ENCODE measurements around the gene PBX1. TPM values are rescaled to one million over a fixed set of nuclear protein-coding genes. Genes with fewer than 3 reads are reported as not detected.

The PBX1 gene
- total RNA-seq, 1 donor from 2014 or later = 37.4 TPM

GRCh38 chr1:164786980-164787833 lies 228.2 kb downstream of the PBX1 start:
- TF ChIP-seq CTCF (IDR thresholded peaks at IDR 0.05) = peak; percentile 82 to 96 (median 93)
- H3K27ac ChIP-seq = no peak overlapping the region
- H3K27me3 ChIP-seq = no peaks in the 10 kb centered on the region
- H3K4me3 ChIP-seq = no peak overlapping the region
- no peaks in the 10 kb centered on the region for H3K9me3 ChIP-seq
- H3K4me1 ChIP-seq = peaks cover 0 to 38% of the 10 kb centered on the region in 2 donors
- peak in 1 of 2 donors; percentile 88 for DNase-seq (ENCODE audit: low spot score in 2 of 2)
- no peaks in the 10 kb centered on the region for H3K36me3 ChIP-seq
- intact Hi-C loops (cut with DNase I) = loop anchor here (2.0 to 5.0 kb wide), 6 partner anchors 35 to 345 kb away; partner anchors contain the start of gene PBX1

- no peak for DNase-seq (ENCODE audit: low spot score in 2 of 2)
These were observed 228.8 kb downstream of the PBX1 start for GRCh38 chr1:164787834-164788231.

GRCh38 chr1:164790081-164790480 lies 231.1 kb downstream of the PBX1 start:
- DNase-seq (ENCODE audit: low spot score in 2 of 2) = no peak
- intact Hi-C loops (cut with DNase I) = no loop called here
- H3K27ac ChIP-seq = peak overlapping the region; percentile 3 to 19
- H3K9me3 ChIP-seq = no peaks in the 10 kb centered on the region
- H3K36me3 ChIP-seq = no peaks in the 10 kb centered on the region
- TF ChIP-seq CTCF (IDR thresholded peaks at IDR 0.05) = no peak
- H3K4me1 ChIP-seq = peaks cover 0 to 43% of the 10 kb centered on the region in 2 donors
- no peak overlapping the region for H3K4me3 ChIP-seq
- H3K27me3 ChIP-seq = no peaks in the 10 kb centered on the region

More at GRCh38 chr1:164787834-164788231, 228.8 kb downstream of the PBX1 start:
- Histone ChIP-seq H3K4me3 (no peak overlapping the region), H3K9me3 (no peaks in the 10 kb centered on the region), H3K27me3 (no peaks in the 10 kb centered on the region), H3K36me3 (no peaks in the 10 kb centered on the region), H3K4me1 (peaks cover 0 to 44% of the 10 kb centered on the region in 2 donors), H3K27ac (no peak overlapping the region)
- no peak for TF ChIP-seq CTCF (IDR thresholded peaks at IDR 0.05)
- intact Hi-C loops (cut with DNase I) = loop anchor here (2.0 to 5.0 kb wide), 6 partner anchors 36 to 346 kb away; partner anchors contain the start of gene PBX1

- no peak for TF ChIP-seq CTCF (IDR thresholded peaks at IDR 0.05)
- peaks cover 0 to 27% of the 10 kb centered on the region in 2 donors for H3K4me1 ChIP-seq
- intact Hi-C loops (cut with DNase I) = no loop called here
- H3K4me3 ChIP-seq = no peak overlapping the region
- H3K9me3 ChIP-seq = no peaks in the 10 kb centered on the region
- no peaks in the 10 kb centered on the region for H3K36me3 ChIP-seq
- H3K27ac ChIP-seq = no peak overlapping the region
- no peak for DNase-seq (ENCODE audit: low spot score in 2 of 2)
- H3K27me3 ChIP-seq = no peaks in the 10 kb centered on the region
These were observed 233.5 kb downstream of the PBX1 start for GRCh38 chr1:164792410-164793004.

- H3K36me3 ChIP-seq = no peaks in the 10 kb centered on the region
- H3K4me3 ChIP-seq = no peak overlapping the region
- peak overlapping the region; percentile 72 to 82 for H3K27ac ChIP-seq
- no peaks in the 10 kb centered on the region for H3K27me3 ChIP-seq
- H3K9me3 ChIP-seq = no peaks in the 10 kb centered on the region
- intact Hi-C loops (cut with DNase I) = no loop called here
- H3K4me1 ChIP-seq = peaks cover 0 to 27% of the 10 kb centered on the region in 2 donors
- TF ChIP-seq CTCF (IDR thresholded peaks at IDR 0.05) = no peak
- peak; percentile 28 to 81 for DNase-seq (ENCODE audit: low spot score in 2 of 2)
These were observed 235.4 kb downstream of the PBX1 start for GRCh38 chr1:164794356-164794755.

Data from ascending aorta (tissue), 2 donors.